K562 (cell line): ENCODE results near the gene PCDH1. TPM values are rescaled to one million over a fixed set of nuclear protein-coding genes. Genes with fewer than 3 reads are reported as not detected.
A peak's percentile ranks its signal among the peaks of the same experiment; 100 is the strongest.

ENCODE experiments used
- ARID1B ChIP-seq: fragments of 450-650 bp; IDR thresholded peaks from 2 replicates; pipeline ENCODE4 v1.6.1; 2016; ENCODE audit warnings: antibody characterized with exemption, mild to moderate bottlenecking, inconsistent platforms
- BRCA1 ChIP-seq, 2 experiments: fragments of 450-650 bp in 1 of 2; sonication (generic) in 1 of 2; formaldehyde crosslinking in 1 of 2; IDR thresholded peaks; 2 replicates each; pipeline versions ENCODE4 v1.5.0 to v1.6.1; 2017 to 2020; ENCODE audit warnings: mild to moderate bottlenecking in 1 of 2, missing genetic modification reagents in 1 of 2
- CCAR2 ChIP-seq: fragments of 200-400 bp; formaldehyde crosslinking; IDR thresholded peaks from 2 replicates; pipeline ENCODE4 v1.6.1; 2017; ENCODE audit warnings: mild to moderate bottlenecking, low read depth, low read length
- DEAF1 ChIP-seq: fragments of 450-650 bp; formaldehyde crosslinking; IDR thresholded peaks from 2 replicates; pipeline ENCODE4 v1.4.0; 2020; ENCODE audit warnings: mild to moderate bottlenecking, moderate library complexity
- ELF1 ChIP-seq: fragments of 200-800 bp; sonication (Bioruptor generic); IDR thresholded peaks from 2 replicates; pipeline ENCODE4 v1.6.1; 2016; ENCODE audit warnings: missing genetic modification characterization, missing compliant biosample characterization
- ERF ChIP-seq: fragments of 450-650 bp; formaldehyde crosslinking; IDR thresholded peaks from 2 replicates; pipeline ENCODE4 v1.4.0; 2020; ENCODE audit warnings: mild to moderate bottlenecking, mixed read lengths
- HLTF ChIP-seq: fragments of 450-650 bp; IDR thresholded peaks from 2 replicates; pipeline ENCODE4 v1.6.1; 2016
- MAFK ChIP-seq: IDR thresholded peaks from 2 replicates; pipeline ENCODE4 v1.6.1; 2011; ENCODE audit warnings: low read length, improper control_type of control experiment
- NUFIP1 ChIP-seq: fragments of 450-650 bp; IDR thresholded peaks from 2 replicates; pipeline ENCODE4 v1.6.1; 2018; ENCODE audit not compliant: partially characterized antibody
- OTX1 ChIP-seq: fragments of 450-650 bp; formaldehyde crosslinking; IDR thresholded peaks from 2 replicates; pipeline ENCODE4 v1.4.0; 2022; ENCODE audit warnings: mild to moderate bottlenecking
- THRB ChIP-seq: fragments of 450-650 bp; formaldehyde crosslinking; conservative IDR thresholded peaks from 2 replicates; pipeline ENCODE4 v1.4.0; 2022; ENCODE audit warnings: mild to moderate bottlenecking, missing genetic modification characterization
- TRIM28 ChIP-seq: fragments of 450-650 bp; IDR thresholded peaks from 2 replicates; pipeline ENCODE4 v1.6.1; 2017
- TSC22D4 ChIP-seq: fragments of 450-650 bp; IDR thresholded peaks from 2 replicates; pipeline ENCODE4 v1.6.1; 2016; ENCODE audit warnings: missing genetic modification characterization, missing biosample characterization, control low read depth
- ZFX ChIP-seq: sonication (generic); formaldehyde crosslinking; IDR thresholded peaks from 2 replicates; pipeline ENCODE4 v1.8.0; 2022; ENCODE audit warnings: mild to moderate bottlenecking, missing genetic modification reagents, moderate library complexity
- ZNF212 ChIP-seq: fragments of 450-650 bp; formaldehyde crosslinking; IDR thresholded peaks from 2 replicates; pipeline ENCODE4 v1.4.0; 2020; ENCODE audit warnings: mild to moderate bottlenecking
- ZNF274 ChIP-seq: IDR thresholded peaks from 2 replicates; pipeline ENCODE4 v1.6.1; 2011; ENCODE audit warnings: low read depth, mild to moderate bottlenecking, low read length, moderate library complexity, borderline replicate concordance
- ZNF592 ChIP-seq: fragments of 450-650 bp; IDR thresholded peaks from 2 replicates; pipeline ENCODE4 v1.6.1; 2017; ENCODE audit warnings: antibody characterized with exemption, mild to moderate bottlenecking
- polyA plus RNA-seq, 8 experiments: library from polyadenylated mRNA; depleted of rRNA in 4 of 8; stranded (reverse) in 5 of 8; unstranded in 3 of 8; fragments of >200 nt; fragmentation: Nextera tagmentation in 2 of 8; fragmentation: Illumina TruSeq in 1 of 8; extraction: Ambion mirVana in 2 of 8; extraction: Trizol in 1 of 8; gene quantifications; 2 replicates each; pipeline versions ENCODE4 v1.2.1 to v1.2.3, GENCODE V29; 2011 to 2014; ENCODE audit warnings: inconsistent platforms in 1 of 8, missing spikeins in 1 of 8
- total RNA-seq, 7 experiments: library from RNA; depleted of rRNA in 6 of 7; stranded (reverse); fragments of >200 nt in 6 of 7; fragmentation: Illumina TruSeq in 2 of 7; extraction: Trizol in 2 of 7; gene quantifications; 2 replicates each; pipeline versions ENCODE4 v1.2.1 to v1.2.3, GENCODE V29; 2011 to 2021; ENCODE audit warnings: low replicate concordance in 1 of 7
- TF ChIP-seq, protein P1 (sequence below): sonication (generic); IDR thresholded peaks from 2 replicates; pipeline ENCODE4 v1.6.1; 2016
- TF ChIP-seq, protein P2 (sequence below): fragments of 250-450 bp; sonication (Bioruptor Pico); IDR thresholded peaks from 2 replicates; pipeline ENCODE4 v1.4.0; 2020; ENCODE audit warnings: mild to moderate bottlenecking, moderate library complexity

The PCDH1 gene
- total and polyA plus RNA-seq, 9 of the 15 experiments (the other 6 are each of a cell fraction or from before 2014, with no cell fraction given) = 0.11 to 3.6 (median 1.9) TPM; not detected in 1

DNA sequence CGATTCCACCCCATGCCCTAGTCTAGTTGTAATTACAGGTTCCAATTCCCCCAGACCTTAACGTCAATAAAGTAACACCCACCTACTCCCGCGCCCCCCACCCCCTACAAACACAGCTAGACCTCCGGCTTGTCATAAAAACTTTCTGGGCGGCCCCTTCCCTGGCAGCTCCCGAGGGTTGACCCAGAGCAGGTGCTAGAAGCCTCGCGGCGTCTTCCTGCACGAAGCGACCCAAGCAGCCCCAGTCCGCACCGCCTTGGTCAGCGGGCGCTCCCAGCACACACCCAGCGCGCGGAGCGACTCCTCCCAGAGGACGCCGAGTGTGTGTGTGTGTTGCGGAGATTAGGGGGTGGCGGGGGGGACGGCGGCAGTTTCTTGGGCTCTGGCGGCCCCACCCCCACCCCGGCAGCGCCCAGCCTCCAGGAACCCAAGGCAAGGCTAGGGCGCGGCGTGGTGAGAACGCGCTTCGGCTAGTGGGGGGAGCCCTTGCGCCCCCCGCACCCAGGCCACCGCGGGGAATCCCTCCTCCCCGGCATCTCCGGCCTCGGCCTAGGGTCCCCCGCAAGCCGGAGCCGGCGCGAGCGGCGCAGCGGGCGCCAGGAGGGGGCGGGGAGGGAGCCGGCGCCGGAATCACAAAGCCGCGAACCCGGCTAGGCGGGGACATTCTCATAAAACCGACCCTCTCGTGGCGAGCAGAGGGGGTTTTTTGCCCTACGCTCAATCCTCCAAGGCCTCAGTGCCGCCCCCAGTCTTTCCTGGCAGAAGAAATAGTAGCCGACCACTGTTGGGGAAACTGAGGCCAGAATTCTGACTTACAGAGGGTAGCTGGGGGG, 2.2 kb downstream of the PCDH1 start (continued):
- TF ChIP-seq, protein P1, sequence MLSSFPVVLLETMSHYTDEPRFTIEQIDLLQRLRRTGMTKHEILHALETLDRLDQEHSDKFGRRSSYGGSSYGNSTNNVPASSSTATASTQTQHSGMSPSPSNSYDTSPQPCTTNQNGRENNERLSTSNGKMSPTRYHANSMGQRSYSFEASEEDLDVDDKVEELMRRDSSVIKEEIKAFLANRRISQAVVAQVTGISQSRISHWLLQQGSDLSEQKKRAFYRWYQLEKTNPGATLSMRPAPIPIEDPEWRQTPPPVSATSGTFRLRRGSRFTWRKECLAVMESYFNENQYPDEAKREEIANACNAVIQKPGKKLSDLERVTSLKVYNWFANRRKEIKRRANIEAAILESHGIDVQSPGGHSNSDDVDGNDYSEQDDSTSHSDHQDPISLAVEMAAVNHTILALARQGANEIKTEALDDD = no peak
- no peak for TF ChIP-seq DEAF1
- TF ChIP-seq ZNF274 = no peak
- no peak for TF ChIP-seq TRIM28
- TF ChIP-seq MAFK = no peak
- peak; percentile 84 for TF ChIP-seq ARID1B
- no peak for TF ChIP-seq BRCA1 (IDR thresholded peaks at IDR 0.05)
- no peak for TF ChIP-seq BRCA1 (CRISPR knock-in tag; IDR thresholded peaks at IDR 0.05)
- no peak for TF ChIP-seq ELF1 (tag)
- TF ChIP-seq, protein P2, sequence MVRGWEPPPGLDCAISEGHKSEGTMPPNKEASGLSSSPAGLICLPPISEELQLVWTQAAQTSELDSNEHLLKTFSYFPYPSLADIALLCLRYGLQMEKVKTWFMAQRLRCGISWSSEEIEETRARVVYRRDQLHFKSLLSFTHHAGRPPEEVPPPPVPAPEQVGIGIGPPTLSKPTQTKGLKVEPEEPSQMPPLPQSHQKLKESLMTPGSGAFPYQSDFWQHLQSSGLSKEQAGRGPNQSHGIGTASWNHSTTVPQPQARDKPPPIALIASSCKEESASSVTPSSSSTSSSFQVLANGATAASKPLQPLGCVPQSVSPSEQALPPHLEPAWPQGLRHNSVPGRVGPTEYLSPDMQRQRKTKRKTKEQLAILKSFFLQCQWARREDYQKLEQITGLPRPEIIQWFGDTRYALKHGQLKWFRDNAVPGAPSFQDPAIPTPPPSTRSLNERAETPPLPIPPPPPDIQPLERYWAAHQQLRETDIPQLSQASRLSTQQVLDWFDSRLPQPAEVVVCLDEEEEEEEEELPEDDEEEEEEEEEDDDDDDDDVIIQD (CRISPR knock-in tag) = no peak
- no peak for TF ChIP-seq NUFIP1
- no peak for TF ChIP-seq CCAR2
- no peak for TF ChIP-seq THRB
- peak; percentile 53 for TF ChIP-seq ZFX (CRISPR knock-in tag)
- no peak for TF ChIP-seq HLTF
- TF ChIP-seq ERF (CRISPR knock-in tag) = no peak
- TF ChIP-seq TSC22D4 (tag) = no peak
- TF ChIP-seq ZNF212 = no peak
- TF ChIP-seq ZNF592 = no peak
- TF ChIP-seq OTX1 (CRISPR knock-in tag) = no peak
